SK-N-SH treated with all-trans-retinoic acid at 6 μM for 48 hours (cell line): Measurements from ENCODE around the gene HIP1.

Source experiments
- ISL1 ChIP-seq: fragments of 250-450 bp; sonication (Bioruptor Pico); IDR thresholded peaks from 2 replicates; pipeline ENCODE4 v2.1.2; 2022; ENCODE audit warnings: mild to moderate bottlenecking, moderate library complexity
- POU6F1 ChIP-seq: fragments of 250-450 bp; sonication (Bioruptor Pico); IDR thresholded peaks from 2 replicates; pipeline ENCODE4 v1.8.0; 2021; ENCODE audit warnings: low read depth, mild to moderate bottlenecking, moderate library complexity, borderline replicate concordance
- SNAI2 ChIP-seq: fragments of 250-450 bp; sonication (Bioruptor Pico); IDR thresholded peaks from 2 replicates; pipeline ENCODE4 v1.5.0; 2020; ENCODE audit warnings: mild to moderate bottlenecking, moderate library complexity
- ZFP3 ChIP-seq: fragments of 250-450 bp; sonication (Bioruptor Pico); IDR thresholded peaks from 2 replicates; pipeline ENCODE4 v1.5.0; 2020; ENCODE audit warnings: mild to moderate bottlenecking, moderate library complexity
- ZNF70 ChIP-seq: fragments of 450-650 bp; formaldehyde crosslinking; IDR thresholded peaks from 2 replicates; pipeline ENCODE4 v1.5.0; 2020; ENCODE audit warnings: mild to moderate bottlenecking, moderate library complexity
- ZNF8 ChIP-seq: fragments of 450-650 bp; formaldehyde crosslinking; IDR thresholded peaks from 2 replicates; pipeline ENCODE4 v1.5.0; 2020; ENCODE audit warnings: mild to moderate bottlenecking, moderate library complexity
- TF ChIP-seq, protein P1 (sequence below): fragments of 250-450 bp; sonication (Bioruptor Pico); IDR thresholded peaks from 2 replicates; pipeline ENCODE4 v1.5.1; 2020; ENCODE audit warnings: low read depth, mild to moderate bottlenecking, moderate library complexity

DNA sequence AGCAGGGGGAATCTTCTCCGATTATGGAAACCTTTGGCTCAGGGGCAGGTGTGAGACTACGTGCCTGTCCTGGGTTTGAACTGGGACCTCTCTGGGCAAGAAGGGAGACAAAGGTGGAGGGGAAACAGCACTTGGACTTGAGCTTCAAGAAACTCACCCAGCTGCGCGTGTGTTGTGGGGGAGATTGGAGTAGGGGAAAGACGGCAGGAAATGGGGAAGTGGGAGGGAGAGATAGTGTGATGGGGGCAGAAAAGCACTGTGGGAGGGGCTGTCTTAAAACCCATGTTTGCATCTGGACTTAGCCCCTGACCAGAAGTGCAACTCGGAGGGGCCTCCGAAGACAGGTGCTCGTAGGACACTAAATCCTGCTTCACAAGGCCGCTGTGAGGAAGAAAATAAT is 107.0 kb downstream of the HIP1 start:
- TF ChIP-seq ZFP3 (CRISPR knock-in tag) (no peak), ZNF8 (CRISPR knock-in tag) (no peak), POU6F1 (no peak), ISL1 (no peak), ZNF70 (no peak), SNAI2 (CRISPR knock-in tag) (no peak)
- TF ChIP-seq, protein P1, sequence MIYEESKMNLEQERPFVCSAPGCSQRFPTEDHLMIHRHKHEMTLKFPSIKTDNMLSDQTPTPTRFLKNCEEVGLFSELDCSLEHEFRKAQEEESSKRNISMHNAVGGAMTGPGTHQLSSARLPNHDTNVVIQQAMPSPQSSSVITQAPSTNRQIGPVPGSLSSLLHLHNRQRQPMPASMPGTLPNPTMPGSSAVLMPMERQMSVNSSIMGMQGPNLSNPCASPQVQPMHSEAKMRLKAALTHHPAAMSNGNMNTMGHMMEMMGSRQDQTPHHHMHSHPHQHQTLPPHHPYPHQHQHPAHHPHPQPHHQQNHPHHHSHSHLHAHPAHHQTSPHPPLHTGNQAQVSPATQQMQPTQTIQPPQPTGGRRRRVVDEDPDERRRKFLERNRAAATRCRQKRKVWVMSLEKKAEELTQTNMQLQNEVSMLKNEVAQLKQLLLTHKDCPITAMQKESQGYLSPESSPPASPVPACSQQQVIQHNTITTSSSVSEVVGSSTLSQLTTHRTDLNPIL (CRISPR knock-in tag), result no peak
